HG03469 (cell line): ENCODE measurements around the gene NFYC.

Experiments used
- ATAC-seq: cut with Tn5 transposase; IDR thresholded peaks from one replicate; pipeline ENCODE4 v1.9.1; 2021; ENCODE audit warnings: mild to moderate bottlenecking, moderate library complexity, moderate number of reproducible peaks; ENCODE audit not compliant: unreplicated experiment

The NFYC gene

GRCh38 chr1:40794048-40794447, 102.5 kb downstream of the NFYC start:
- no peak for ATAC-seq

- no peak for ATAC-seq
Measured at GRCh38 chr1:40794974-40795715, 103.6 kb downstream of the NFYC start.

GRCh38 chr1:40795811-40796586, 104.5 kb downstream of the NFYC start:
- no peak for ATAC-seq

- no peak for ATAC-seq
Measured at GRCh38 chr1:40796939-40797667, 105.6 kb downstream of the NFYC start.

- ATAC-seq, result no peak
Measured at GRCh38 chr1:40797668-40798010, 106.1 kb downstream of the NFYC start.

- no peak for ATAC-seq
Measured at GRCh38 chr1:40798366-40799281, 107.1 kb downstream of the NFYC start.

- ATAC-seq, result no peak
Measured at GRCh38 chr1:40799351-40799867, 107.9 kb downstream of the NFYC start.

GRCh38 chr1:40801742-40802077, 110.2 kb downstream of the NFYC start:
- ATAC-seq, result no peak

GRCh38 chr1:40802078-40802741, 110.7 kb downstream of the NFYC start:
- no peak for ATAC-seq

GRCh38 chr1:40802742-40803113, 111.2 kb downstream of the NFYC start:
- ATAC-seq, result no peak

GRCh38 chr1:40803447-40803846, 111.9 kb downstream of the NFYC start:
- ATAC-seq, result no peak

- no peak for ATAC-seq
Measured at GRCh38 chr1:40803902-40804301, 112.4 kb downstream of the NFYC start.

- no peak for ATAC-seq
Measured at GRCh38 chr1:40806240-40806639, 114.7 kb downstream of the NFYC start.

GRCh38 chr1:40806731-40807695, 115.5 kb downstream of the NFYC start:
- ATAC-seq, result no peak

GRCh38 chr1:40808002-40808401, 116.5 kb downstream of the NFYC start:
- ATAC-seq, result no peak

- ATAC-seq, result no peak
Measured at GRCh38 chr1:40808444-40808843, 116.9 kb downstream of the NFYC start.

- no peak for ATAC-seq
Measured at GRCh38 chr1:40808909-40809308, 117.4 kb downstream of the NFYC start.

- ATAC-seq, result no peak
Measured at GRCh38 chr1:40810927-40811326, 119.4 kb downstream of the NFYC start.

GRCh38 chr1:40815420-40815819, 123.9 kb downstream of the NFYC start:
- no peak for ATAC-seq
